NCI-H1930 (cell line): ENCODE results near the gene MYO18B.
"Not testable (repeated sequence)": the region's sequence is repeated elsewhere in the genome, so short reads cannot be mapped to it uniquely, and the experiment has no call there.

Experiments
- DNase-seq, 2 experiments: peaks; one replicate each; lab custom pipeline; 2025; lab: John Stamatoyannopoulos, UW

MYO18B gene

DNA sequence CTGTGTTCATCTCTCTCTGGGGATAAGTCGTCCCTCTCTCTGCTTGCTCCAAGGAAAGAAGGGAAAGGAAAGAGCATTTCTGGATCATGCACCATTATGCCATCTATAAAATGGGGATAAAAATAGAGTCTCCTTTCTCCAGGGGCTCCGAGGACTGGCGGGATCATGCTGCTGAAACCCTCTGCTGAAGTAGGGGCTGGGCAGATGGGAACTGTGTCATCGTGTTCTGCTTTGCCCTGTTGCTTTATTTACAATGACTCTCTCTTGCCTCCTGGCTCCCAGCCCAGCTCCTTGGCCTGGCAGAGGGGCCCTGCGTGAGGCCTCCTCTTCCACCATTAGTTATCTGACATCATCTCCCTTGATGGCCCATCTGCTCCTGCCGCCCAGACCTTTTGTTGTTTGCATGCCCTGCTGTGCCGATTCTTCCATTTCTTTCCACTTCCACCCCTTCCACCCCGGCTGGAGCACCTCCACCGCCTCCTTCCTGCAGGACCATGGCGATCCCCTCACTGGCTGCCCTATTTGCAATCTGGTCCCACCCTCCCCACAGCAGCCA is 200.9 kb downstream of the MYO18B start:
- DNase-seq, result peak in 1 of 2 experiments; percentile 52

GRCh38 chr22:25950111-25950510 is 208.1 kb downstream of the MYO18B start:
- no peak for DNase-seq

GRCh38 chr22:25953276-25953675 is 211.3 kb downstream of the MYO18B start:
- no peak for DNase-seq

- no peak for DNase-seq
Measured at GRCh38 chr22:25953919-25954318, 211.9 kb downstream of the MYO18B start.

DNA sequence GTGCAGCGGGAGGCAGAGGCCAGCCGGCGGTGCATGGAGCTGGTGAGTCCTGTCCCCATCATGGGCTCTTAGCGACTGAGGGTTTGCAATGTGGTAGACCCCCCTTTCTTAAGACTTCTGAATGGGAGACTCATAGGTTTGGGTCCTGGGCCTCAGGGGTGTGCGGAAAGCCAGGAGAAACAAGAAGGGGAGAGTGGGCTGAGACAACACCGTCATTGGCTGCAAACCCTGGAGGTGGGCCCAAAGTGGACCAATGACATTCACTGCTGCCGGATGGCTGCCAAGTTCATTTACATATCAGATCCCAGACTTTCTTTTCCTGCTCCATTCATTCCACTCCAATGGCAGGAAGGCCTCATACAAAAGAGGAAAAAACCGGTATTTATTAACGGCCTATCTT is 213.3 kb downstream of the MYO18B start:
- no peak for DNase-seq

DNA sequence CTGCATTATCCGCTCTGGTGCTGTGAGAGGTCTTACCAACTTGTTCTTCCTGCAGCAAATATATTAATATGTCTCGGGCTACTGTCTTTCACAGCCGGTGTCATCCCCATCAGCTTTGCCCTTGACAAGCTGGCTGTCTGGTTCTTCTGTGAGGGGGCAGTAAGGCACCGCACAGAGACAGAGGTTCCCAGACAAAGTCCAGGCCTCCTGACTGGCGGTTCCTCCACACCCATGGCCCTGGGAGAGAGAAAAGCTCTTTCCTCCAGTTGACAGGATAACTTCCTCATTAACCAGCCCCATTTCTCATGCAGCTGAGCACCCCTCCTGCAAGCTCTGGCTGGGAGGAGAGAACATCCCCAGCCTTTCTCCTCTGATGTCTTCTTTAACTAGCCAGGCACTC is 214.8 kb downstream of the MYO18B start:
- no peak for DNase-seq

GRCh38 chr22:25959818-25960774 is 218.1 kb downstream of the MYO18B start:
- no peak for DNase-seq

DNA sequence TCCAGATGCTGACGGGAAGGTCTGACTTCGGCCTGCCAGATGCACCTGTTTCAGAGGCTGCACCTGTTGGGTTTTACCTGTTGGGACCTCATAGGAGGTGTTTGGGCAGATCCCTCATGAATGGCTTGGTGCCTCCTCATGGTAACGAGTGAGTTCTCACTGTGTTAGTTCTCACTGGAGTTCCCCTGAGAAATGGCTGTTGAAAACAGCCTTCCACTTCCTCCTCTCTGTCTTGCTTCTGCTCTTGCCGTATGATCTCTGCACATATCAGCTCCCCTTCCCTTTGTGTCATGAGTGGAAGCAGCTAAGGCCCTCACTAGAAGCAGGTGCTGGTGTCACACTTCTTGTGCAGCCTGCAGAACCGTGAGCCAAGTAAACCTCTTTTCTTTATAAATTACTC is 219.7 kb downstream of the MYO18B start:
- DNase-seq, result no peak

- no peak for DNase-seq
Measured at GRCh38 chr22:25962711-25963110, 220.7 kb downstream of the MYO18B start.

GRCh38 chr22:25964961-25965730 is 223.2 kb downstream of the MYO18B start:
- no peak for DNase-seq

GRCh38 chr22:25966448-25966913 is 224.5 kb downstream of the MYO18B start:
- peak in 1 of 2 experiments; percentile 28 for DNase-seq

GRCh38 chr22:25969286-25969685 is 227.3 kb downstream of the MYO18B start:
- DNase-seq, result no peak

DNA sequence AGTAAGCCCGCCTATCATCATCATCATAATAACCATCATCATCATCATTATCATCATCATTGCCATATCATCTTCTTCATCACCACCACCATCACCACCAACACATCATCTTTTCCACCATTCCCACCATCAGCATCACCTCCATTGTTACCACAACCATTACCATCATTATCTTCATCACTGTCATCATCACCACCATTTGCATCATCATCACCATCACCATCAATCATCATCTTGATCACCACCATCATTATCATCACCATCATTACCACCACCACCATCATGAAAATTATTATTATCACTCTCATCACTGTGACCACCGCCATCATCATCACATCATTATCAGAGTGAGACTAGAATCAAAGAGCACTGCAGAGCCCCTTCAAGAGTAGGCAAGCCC is 227.9 kb downstream of the MYO18B start:
- DNase-seq, result no peak

- DNase-seq, result peak in 1 of 2 experiments; percentile 22
Measured at GRCh38 chr22:25970374-25970911, 228.5 kb downstream of the MYO18B start.

DNA sequence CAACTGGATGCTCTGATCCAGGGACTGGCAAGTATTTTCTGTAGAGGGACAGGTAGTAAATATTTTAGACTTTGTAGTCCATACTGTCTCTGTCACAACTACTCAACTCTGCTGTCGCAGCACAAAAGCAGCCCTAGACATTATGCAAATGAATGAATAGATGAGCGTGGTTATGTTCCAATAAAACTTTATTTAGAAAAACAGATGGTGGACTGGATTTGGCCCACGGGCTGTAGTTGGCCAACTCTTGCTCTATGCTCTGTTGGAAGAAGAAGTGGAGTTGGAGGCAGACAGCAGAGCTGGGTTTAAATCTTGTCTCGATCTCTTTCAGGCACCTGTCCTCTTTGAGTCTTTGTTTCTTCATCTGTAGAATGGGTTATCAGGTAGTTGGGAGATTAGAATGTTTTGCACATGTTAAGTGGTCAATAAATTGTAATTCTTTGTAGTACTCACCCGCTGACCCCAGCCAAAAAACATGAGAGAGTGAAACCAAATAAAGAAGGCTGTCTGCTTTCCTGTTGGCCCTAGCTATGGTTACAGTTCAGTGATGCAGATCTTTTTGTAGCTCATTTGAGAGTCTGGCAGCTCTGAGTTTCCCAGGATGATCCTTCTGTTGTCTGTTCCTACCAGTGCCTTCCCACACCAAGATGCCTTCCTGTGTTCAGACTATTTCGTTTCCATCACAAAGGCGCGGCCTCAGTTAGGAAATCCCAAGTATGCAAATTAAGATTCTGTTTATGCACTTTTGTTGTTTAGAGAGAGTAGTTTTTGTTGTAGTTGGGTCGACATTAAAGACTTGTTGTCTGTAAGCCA is 229.2 kb downstream of the MYO18B start:
- DNase-seq, result no peak

DNA sequence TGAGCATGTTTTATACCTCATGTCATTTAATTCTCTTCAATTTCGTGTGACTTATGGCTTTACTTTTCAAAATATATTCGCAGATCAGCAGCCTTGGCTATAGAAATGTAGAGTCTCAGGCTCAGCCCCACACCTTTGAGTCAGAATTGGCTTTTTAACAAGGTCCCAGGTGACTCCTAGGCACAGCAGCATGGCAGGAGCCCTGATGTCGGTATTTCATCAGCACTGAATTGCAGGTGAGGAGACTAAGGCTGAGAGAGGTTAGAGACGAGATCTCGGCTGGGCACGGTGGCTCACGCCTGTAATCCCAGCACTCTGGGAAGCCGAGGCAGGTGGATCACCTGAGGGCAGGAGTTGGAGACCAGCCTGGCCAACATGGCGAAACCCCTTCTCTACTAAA is 230.4 kb downstream of the MYO18B start:
- DNase-seq, result no peak

- no peak for DNase-seq
Measured at GRCh38 chr22:25976356-25976755, 234.4 kb downstream of the MYO18B start.

DNA sequence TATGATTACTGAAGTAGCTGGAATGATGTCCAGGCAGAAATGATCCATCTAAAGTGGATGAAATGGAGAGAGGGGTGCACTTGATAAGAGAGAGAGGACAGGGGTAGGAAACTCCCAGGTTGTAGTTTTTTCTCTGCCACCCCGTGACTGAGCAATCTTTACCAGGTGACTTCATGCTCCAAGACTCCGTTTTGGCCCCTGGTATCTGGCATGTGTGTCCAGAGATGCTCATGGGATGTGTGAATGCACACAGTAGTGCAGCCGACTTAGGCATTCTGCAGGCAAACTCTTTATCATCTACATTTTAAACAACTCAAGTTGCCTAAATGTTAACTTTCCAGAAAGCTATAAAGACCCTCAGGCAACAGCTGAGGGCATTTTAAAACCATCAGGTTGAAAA is 238.0 kb downstream of the MYO18B start:
- DNase-seq, result no peak

- not testable (repeated sequence) for DNase-seq
Measured at GRCh38 chr22:25984911-25985310, 242.9 kb downstream of the MYO18B start.

GRCh38 chr22:25987948-25988347 is 246.0 kb downstream of the MYO18B start:
- DNase-seq, result no peak

DNA sequence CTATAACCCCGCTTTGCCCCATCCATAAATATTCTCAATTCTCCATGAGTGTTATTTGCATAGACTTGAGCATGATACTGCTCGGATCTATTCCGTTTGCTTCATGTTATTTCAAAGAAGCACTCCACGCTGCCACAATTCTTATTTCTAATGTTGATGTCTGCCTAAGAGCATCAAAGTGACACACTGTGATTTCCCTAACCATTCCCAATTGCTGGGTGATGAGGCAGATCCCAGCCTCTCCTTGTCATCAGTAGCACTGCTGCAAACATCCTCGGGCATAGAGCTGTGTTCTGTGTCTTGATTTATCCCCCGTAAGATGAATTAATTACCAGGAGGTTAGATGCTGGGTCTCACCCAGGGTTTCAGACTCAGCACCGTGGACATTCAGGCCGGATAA is 249.0 kb downstream of the MYO18B start:
- DNase-seq, result no peak
